ENCODE data around the gene DUS4L. TPM values are rescaled to one million over a fixed set of nuclear protein-coding genes. Genes with fewer than 3 reads are reported as not detected.

Gene DUS4L
- total RNA-seq, 1 experiment from 2014 or later: 15.3 TPM

DNA sequence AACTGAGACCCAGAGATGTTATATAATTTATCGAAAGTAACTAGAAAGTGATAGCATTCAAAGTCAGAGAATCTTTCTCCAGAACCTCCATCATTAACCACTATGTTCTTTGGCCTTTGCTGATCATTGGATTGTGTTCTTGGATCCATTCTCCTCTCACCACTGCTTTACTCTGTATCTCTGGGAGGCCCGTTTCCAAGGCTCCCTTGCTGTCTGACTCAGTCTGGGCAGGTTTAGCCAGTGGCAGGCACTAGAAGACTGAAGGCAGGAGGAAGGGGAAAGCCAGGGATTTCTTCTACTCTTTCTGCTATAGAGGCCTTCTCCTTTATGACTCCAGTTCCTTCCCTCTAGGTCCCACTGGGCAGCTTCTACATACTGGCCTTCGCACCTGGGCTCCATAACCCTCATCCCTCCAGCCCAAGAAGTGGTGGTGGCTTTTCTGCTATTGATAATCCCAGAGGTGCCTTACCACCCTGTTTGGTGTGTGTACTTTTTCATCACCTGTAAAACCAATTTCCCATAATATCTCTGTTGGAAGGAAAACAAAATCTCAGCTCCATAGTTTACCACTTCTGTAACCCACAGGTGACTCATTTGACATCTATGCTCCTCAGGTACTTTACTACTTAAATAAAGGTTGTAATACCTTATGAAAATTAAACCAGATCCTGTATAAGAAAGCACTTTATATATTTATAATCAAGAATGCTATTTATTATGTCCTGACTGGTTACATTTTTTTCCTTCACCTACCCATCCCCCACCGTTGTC is 52.3 kb downstream of the DUS4L start:
- ChIA-PET POLR2A (no interaction called here), CTCF (interaction anchor here (1.6 kb wide), 1 partner anchor 45 kb away, joined by 3 read pairs; no protein-coding TSS in a partner anchor)
- no peaks in the 10 kb centered on the region for H3K9me3 Mint-ChIP-seq
- no peak overlapping the region for H3K4me3 Mint-ChIP-seq
- no peak overlapping the region for H3K27ac Mint-ChIP-seq
- no peaks in the 10 kb centered on the region for H3K36me3 Mint-ChIP-seq
- H3K4me1 Mint-ChIP-seq: no peaks in the 10 kb centered on the region
- DNase-seq (ENCODE audit: low spot score): no peak
- no peaks in the 10 kb centered on the region for H3K27me3 Mint-ChIP-seq (ENCODE audit: low read depth)
- TF ChIP-seq SP1 (CRISPR knock-in tag; conservative IDR thresholded peaks at IDR 0.05): no peak
- no peak for TF ChIP-seq FOXP1 (CRISPR knock-in tag; IDR thresholded peaks at IDR 0.05; ENCODE audit: borderline replicate concordance)
- TF ChIP-seq FOXP4 (CRISPR knock-in tag; IDR thresholded peaks at IDR 0.05): no peak
- no peak for ATAC-seq

DNA sequence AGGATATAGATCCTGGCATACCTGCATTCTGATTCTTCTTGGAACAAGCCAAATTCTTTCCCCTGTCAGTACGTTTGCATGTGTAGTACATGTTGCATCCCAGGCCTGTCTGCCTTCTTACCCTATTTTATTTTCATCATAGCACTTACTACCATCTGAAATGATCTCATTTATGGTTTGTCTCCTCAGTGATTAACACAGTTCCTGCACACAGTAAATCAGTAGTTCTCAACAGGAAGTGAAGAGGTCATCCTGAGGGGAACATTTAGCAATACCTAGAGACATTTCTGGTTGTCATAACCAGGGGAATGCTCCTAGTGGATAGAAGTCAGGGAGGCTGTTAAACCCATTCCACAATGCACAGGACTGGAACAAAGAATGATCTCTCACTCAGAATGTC is 58.7 kb downstream of the DUS4L start:
- ChIA-PET POLR2A (no interaction called here), CTCF (no interaction called here)
- TF ChIP-seq IRF1 (CRISPR knock-in tag; IDR thresholded peaks at IDR 0.05): no peak
- no peak for TF ChIP-seq ZNF396 (CRISPR knock-in tag; IDR thresholded peaks at IDR 0.05; ENCODE audit: borderline replicate concordance)
- TF ChIP-seq GABPB1 (CRISPR knock-in tag; IDR thresholded peaks at IDR 0.05): no peak
- TF ChIP-seq NR1H2 (CRISPR knock-in tag; IDR thresholded peaks at IDR 0.05): no peak
- TF ChIP-seq, protein P1, sequence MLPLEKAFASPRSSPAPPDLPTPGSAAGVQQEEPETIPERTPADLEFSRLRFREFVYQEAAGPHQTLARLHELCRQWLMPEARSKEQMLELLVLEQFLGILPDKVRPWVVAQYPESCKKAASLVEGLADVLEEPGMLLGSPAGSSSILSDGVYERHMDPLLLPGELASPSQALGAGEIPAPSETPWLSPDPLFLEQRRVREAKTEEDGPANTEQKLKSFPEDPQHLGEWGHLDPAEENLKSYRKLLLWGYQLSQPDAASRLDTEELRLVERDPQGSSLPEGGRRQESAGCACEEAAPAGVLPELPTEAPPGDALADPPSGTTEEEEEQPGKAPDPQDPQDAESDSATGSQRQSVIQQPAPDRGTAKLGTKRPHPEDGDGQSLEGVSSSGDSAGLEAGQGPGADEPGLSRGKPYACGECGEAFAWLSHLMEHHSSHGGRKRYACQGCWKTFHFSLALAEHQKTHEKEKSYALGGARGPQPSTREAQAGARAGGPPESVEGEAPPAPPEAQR (CRISPR knock-in tag; IDR thresholded peaks at IDR 0.05): no peak
- no peak for DNase-seq (ENCODE audit: low spot score)
- Mint-ChIP-seq H3K27me3 (ENCODE audit: low read depth) (no peaks in the 10 kb centered on the region), H3K9me3 (peaks cover 7% of the 10 kb centered on the region), H3K36me3 (no peaks in the 10 kb centered on the region), H3K4me3 (no peak overlapping the region), H3K27ac (no peak overlapping the region), H3K4me1 (no peaks in the 10 kb centered on the region)
- ATAC-seq: no peak

GRCh38 chr7:107622894-107623293 is 59.1 kb downstream of the DUS4L start:
- no peak for ATAC-seq
- Mint-ChIP-seq H3K9me3 (peaks cover 7% of the 10 kb centered on the region), H3K4me1 (no peaks in the 10 kb centered on the region), H3K36me3 (no peaks in the 10 kb centered on the region), H3K27me3 (ENCODE audit: low read depth) (no peaks in the 10 kb centered on the region), H3K4me3 (no peak overlapping the region), H3K27ac (no peak overlapping the region)
- DNase-seq (ENCODE audit: low spot score): no peak
- CTCF ChIA-PET: no interaction called here
- POLR2A ChIA-PET: no interaction called here
- no peak for TF ChIP-seq FOXP4 (CRISPR knock-in tag; IDR thresholded peaks at IDR 0.05)
- no peak for TF ChIP-seq ZNF425 (CRISPR knock-in tag; conservative IDR thresholded peaks at IDR 0.05)
- TF ChIP-seq, protein P2, sequence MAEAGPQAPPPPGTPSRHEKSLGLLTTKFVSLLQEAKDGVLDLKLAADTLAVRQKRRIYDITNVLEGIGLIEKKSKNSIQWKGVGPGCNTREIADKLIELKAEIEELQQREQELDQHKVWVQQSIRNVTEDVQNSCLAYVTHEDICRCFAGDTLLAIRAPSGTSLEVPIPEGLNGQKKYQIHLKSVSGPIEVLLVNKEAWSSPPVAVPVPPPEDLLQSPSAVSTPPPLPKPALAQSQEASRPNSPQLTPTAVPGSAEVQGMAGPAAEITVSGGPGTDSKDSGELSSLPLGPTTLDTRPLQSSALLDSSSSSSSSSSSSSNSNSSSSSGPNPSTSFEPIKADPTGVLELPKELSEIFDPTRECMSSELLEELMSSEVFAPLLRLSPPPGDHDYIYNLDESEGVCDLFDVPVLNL (CRISPR knock-in tag; IDR thresholded peaks at IDR 0.05; ENCODE audit: borderline replicate concordance, low read depth): no peak
- TF ChIP-seq, protein P3, sequence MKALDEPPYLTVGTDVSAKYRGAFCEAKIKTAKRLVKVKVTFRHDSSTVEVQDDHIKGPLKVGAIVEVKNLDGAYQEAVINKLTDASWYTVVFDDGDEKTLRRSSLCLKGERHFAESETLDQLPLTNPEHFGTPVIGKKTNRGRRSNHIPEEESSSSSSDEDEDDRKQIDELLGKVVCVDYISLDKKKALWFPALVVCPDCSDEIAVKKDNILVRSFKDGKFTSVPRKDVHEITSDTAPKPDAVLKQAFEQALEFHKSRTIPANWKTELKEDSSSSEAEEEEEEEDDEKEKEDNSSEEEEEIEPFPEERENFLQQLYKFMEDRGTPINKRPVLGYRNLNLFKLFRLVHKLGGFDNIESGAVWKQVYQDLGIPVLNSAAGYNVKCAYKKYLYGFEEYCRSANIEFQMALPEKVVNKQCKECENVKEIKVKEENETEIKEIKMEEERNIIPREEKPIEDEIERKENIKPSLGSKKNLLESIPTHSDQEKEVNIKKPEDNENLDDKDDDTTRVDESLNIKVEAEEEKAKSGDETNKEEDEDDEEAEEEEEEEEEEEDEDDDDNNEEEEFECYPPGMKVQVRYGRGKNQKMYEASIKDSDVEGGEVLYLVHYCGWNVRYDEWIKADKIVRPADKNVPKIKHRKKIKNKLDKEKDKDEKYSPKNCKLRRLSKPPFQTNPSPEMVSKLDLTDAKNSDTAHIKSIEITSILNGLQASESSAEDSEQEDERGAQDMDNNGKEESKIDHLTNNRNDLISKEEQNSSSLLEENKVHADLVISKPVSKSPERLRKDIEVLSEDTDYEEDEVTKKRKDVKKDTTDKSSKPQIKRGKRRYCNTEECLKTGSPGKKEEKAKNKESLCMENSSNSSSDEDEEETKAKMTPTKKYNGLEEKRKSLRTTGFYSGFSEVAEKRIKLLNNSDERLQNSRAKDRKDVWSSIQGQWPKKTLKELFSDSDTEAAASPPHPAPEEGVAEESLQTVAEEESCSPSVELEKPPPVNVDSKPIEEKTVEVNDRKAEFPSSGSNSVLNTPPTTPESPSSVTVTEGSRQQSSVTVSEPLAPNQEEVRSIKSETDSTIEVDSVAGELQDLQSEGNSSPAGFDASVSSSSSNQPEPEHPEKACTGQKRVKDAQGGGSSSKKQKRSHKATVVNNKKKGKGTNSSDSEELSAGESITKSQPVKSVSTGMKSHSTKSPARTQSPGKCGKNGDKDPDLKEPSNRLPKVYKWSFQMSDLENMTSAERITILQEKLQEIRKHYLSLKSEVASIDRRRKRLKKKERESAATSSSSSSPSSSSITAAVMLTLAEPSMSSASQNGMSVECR (CRISPR knock-in tag; IDR thresholded peaks at IDR 0.05; ENCODE audit: borderline replicate concordance): no peak
- TF ChIP-seq HMGA2 (CRISPR knock-in tag; IDR thresholded peaks at IDR 0.05): no peak
- no peak for TF ChIP-seq ERG (CRISPR knock-in tag; IDR thresholded peaks at IDR 0.05)
- TF ChIP-seq IRF2 (CRISPR knock-in tag; IDR thresholded peaks at IDR 0.05; ENCODE audit: borderline replicate concordance, low read depth): no peak
